Dedifferentiated amniotic fluid mesenchymal stem cell (primary cell): ENCODE results near the gene SERPINA3.

Source experiments
- DNase-seq: peaks from one replicate; pipeline ENCODE4 v3.0.0-alpha.2; 2016; ENCODE audit errors: extremely low spot score

SERPINA3 gene

DNA sequence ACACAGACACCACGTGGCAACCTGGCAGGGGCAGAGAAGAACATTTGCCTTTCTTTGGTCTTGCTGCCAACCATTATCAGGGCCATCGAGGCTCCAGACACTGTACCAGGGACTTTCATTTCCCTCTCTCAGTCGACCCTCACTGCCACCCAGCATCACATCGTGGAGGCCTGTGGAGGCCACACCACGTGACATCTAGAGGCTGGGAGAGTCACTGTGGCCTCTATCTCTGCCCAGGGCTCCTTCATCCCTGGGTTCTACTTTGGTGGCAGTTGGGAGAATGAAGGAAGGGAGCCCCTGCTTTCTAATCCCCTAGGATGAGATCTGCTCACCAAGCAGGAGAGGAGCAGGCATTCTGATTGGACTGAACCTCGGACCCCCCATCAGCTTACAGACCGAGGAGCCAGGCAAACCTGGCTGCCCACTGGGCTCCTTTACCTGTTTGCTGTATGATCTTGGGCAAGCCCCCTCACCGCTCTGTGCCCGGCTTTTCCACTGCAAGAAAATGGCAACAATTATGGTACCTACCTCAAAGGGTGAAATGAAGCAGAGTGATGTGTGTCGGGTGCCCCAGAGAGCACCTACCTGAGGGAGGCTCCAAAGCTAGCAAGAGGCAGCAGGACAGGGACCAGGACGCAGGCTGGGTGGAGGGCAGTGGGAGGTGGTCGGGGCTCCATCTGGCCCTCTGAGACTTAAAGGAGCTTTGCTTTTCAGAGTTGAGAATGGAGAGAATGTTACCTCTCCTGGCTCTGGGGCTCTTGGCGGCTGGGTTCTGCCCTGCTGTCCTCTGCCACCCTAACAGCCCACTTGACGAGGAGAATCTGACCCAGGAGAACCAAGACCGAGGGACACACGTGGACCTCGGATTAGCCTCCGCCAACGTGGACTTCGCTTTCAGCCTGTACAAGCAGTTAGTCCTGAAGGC is 1.8 kb downstream of the SERPINA3 start:
- DNase-seq: no peak

- no peak for DNase-seq
Observed at GRCh38 chr14:94614802-94615201, 2.6 kb downstream of the SERPINA3 start.

DNA sequence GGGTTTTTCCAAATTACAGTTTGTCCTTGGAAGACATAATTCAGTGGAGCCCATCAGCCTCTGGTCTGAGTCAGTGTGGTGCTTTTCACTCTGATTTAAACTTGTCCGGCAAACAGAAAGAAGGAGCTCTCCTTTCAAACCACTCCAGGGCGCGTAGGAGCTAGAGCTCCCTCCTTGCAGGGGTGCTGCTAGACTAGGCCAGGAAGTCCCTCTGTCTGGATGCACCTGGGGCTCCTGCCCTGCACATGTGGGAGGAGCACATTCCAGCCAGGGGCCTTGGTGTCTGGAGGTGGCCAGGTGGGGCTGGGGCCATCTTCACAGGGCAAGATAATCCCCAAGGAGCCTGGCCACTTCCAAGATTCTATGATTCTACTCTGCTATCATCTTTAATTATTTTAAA is 3.1 kb downstream of the SERPINA3 start:
- no peak for DNase-seq

DNA sequence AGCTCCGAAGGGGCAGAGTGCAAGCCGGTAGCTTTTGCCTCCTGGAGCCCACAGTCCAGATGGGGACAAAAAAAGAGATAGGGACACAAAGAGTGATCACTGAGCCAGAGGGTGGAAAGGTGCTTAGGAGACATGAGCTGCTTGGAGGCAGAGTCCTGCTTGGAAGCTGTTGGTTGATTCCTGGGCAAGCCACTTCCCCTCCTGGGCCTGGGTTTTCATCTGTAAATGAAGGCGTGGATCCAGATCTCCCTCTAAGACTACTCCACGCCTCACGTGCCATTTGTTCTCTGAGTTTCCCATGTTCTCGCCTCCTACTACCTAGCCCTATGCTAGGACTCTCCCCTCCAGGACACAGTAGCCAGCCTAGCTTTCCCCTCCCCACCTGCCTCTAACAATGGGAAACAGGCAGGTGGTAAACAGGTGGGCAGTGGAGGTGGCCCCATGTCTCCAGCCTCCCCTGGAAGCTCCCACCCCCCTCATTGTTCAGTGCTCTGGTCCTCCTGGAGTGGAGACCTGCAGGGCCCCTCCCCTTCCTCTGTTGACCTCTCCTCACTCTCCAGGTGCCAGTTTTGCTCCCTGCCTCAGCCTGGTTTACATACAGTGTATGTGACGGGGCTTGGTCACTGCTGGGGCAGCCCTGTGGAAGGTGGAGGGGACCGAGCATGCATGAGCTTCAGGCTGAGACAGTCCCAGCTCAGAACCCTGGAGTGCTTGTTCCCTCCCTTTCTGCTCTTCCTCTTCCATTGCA is 3.8 kb downstream of the SERPINA3 start:
- no peak for DNase-seq

DNA sequence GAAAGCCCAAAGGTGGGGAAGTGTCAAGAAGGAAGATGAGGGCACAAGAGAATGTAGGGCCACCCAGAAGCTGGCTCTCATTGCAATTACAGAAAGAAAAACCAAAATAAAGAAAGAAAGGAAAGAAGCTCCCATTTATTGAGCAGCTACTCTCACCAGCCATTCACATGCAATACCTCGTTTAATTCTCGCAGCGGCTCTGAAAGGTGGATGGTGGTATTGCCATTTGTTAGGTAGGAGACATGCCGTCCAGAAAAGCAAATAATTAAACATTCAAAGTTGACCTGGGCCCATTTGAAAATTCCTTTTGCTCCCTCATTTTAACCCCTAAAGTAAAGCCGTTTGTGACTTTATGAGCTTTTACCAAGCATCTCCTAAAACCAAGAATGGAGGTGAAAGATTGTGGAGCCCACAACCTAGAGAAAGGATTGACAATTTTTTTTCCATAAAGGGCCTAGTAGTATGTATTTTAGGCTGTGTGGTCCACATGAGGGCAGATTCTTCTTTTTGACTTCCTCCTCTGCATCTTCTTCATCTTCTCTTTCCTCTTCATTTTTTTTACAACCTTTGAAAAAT is 5.3 kb downstream of the SERPINA3 start:
- DNase-seq: no peak

GRCh38 chr14:94617988-94618822 is 6.0 kb downstream of the SERPINA3 start:
- no peak for DNase-seq

DNA sequence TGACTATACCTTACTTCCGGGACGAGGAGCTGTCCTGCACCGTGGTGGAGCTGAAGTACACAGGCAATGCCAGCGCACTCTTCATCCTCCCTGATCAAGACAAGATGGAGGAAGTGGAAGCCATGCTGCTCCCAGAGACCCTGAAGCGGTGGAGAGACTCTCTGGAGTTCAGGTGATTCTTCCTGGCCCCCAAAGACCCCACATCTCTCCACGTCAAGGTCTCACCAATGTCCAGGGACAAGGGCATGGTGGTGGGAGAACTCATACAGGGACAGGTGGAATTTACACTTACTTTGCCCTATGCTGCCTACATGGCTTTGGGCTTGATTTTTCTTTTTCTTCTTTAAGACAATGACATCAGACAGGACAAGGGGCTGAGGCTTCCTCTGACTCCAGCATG is 7.1 kb downstream of the SERPINA3 start:
- DNase-seq: no peak

DNA sequence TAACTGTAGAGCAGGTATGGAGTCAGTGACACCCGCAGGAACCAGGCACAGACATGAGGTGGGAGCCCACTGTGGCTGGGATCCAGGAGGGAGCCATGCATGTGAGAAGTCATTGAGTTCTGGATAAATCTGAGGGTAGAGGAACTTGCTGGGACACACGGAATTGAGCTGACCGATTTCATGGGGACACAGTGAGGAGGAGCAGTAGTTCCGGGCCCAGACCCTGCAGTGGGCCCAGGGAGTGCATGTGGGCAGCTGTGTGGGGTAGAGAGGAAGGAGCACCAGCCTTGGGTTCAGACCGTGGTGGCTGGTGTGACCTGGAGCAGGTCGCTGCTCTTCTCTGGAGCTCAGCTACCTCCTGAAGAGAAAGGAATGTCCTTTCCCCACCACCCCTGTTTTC is 8.4 kb downstream of the SERPINA3 start:
- no peak for DNase-seq

DNA sequence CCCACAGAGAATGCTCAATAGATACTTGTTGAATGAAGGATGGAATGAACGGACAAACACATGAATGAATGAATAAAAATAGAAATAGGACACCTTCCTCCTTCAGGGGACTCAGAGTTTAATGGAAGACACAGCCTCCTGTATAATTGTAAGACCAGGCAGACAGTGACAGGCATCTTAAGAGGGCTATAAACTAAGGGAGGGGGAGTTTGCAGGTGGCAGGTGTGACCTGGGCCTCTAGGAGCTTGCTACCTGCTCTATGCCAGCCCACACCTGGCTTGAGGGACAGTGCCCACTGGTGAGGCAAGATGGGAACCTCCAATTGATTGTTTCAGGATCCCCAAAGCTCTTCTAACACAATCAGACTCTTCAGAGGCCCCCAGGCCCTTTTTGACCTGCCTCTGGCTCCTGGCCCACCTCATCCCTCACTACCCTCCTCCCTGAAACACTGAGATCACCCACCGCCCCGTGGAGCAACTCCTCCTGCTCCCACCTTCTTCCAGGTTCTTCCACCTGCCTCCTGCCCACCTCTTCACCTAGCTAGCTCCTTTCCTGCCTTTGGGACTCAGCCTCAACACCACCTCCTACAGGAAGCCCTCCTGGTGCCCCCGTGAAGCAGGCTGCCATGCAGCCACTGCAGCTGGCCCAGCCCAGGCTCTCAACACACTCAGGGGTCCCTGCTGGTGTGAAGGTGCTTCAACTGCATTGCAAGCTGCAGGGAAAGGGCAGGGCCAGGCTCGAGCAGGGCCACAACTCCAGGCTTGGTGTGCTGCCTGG is 9.4 kb downstream of the SERPINA3 start:
- DNase-seq: no peak

DNA sequence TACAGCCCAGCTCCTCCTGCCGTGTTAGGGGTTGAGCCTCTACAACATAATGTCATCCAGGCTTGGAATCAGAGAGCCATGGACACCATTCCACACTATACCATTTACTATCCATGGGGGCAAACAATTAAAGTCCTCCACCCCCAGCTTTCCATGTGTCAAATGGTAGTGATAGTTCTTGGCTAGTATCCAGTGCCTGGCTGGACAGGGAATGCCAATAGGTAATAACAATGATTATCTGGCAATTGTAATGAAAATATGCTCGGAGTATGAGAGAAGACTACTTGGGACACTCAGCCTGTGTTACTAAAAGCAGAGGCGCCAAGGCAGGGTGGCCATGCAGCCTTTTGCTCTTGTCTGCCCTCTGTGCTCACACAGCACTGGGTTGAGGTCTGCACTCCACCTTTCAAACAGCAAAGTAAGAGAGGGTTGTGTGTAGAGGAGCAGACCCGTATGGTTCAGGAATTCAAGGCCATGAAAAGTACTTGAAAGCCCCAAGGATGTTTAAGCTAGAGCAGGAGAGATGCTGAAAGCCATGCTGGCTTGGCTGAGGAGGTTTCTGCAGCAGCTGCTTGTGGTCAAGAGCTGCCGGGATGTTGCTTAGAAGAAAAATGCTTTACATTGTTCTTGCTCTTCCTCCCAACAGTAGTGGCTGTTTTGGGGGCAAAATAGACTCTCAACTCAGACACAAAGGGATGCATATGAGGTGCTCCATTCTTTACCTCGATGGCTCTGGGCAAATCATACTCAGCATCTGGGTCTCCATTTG is 10.6 kb downstream of the SERPINA3 start:
- no peak for DNase-seq

GRCh38 chr14:94623422-94623809 is 11.2 kb downstream of the SERPINA3 start:
- no peak for DNase-seq

DNA sequence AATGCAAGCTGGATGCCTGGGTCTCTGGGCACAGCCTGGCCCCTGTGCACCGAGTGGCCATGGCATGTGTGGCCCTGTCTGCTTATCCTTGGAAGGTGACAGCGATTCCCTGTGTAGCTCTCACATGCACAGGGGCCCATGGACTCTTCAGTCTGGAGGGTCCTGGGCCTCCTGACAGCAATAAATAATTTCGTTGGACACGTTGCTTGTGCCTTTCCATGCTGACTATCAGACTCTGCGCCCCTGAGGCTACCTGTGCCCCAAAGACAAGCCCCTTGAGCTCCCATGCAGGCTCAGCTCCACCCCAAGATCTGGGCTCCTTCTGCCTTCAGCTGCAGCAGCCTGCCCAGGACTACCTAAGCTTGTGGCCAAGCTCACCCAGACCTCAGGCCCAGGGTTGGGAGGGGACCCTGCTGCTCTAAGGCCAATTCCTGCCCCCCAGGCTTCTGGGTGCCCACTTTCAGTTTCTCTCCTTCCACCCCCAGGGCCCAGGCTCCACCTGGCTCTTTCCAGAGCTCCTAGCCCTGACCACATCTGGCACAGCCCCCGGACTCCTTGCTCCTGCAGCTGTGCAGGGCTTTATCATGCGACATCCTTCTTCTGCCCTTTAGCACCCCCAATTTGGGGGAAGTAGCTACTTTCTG is 11.8 kb downstream of the SERPINA3 start:
- DNase-seq: no peak

- DNase-seq: no peak
Observed at GRCh38 chr14:94624537-94625352, 12.6 kb downstream of the SERPINA3 start.

GRCh38 chr14:94625353-94625635 is 13.1 kb downstream of the SERPINA3 start:
- no peak for DNase-seq

DNA sequence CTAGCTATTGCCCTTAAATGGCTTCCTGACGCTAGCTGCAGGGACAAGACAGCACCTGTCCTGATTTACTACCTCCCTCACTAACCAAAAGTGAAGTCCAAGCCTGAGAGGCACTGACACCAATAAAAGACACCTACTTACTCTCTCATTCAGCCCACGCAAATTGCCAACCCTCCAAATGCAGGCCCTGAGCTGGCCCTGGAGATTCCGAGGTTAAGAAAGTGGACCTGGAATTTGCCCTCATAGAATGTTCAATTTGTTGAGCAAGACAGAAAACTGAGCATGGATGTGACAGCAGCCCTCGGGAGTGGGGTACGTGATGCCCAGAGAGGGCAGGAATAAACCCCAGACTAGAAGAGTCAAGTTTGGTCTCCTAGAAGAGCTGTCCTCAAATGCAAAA is 16.4 kb downstream of the SERPINA3 start:
- DNase-seq: no peak

GRCh38 chr14:94630396-94630795 is 18.2 kb downstream of the SERPINA3 start:
- no peak for DNase-seq

- no peak for DNase-seq
Observed at GRCh38 chr14:94631050-94631449, 18.9 kb downstream of the SERPINA3 start.

DNA sequence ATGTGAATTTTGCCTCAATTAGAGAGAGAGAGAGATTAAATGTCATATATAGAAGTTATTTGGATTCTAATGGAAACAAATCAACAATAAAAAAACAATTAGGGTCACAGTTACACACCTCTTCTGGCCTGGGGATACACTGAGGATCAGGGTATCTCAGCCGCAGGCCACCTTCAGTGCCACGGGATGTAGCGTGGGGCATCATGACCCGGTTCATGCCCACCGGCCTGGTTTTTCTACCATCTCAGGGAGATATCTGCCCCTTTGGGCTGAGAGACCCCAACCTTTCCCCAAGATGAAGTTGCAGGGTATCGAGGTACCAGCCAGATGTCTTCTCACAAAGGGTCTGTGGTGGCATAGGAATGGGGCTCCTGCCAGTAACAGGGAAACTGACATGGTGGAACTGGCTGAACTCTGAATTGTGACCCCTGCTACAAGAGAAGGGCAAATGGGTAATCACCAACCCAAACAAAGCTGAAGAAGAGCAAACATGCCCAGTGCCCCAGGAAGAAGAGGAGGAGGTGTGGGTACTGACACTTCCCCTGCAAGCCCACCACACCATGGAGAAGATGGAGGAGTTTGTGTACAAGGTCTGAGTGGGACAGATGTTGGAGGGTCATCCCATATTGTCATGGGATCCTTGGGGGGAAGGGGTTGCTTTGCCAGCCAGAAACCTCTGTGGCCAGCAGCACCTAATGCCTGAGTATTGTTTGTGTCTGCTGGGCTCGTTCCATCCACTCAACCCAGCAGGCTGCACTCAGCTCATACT is 19.5 kb downstream of the SERPINA3 start:
- no peak for DNase-seq

GRCh38 chr14:94632305-94632590 is 20.1 kb downstream of the SERPINA3 start:
- DNase-seq: no peak
